ENCODE data around the gene MDGA2. TPM values are rescaled to one million over a fixed set of nuclear protein-coding genes. Genes with fewer than 3 reads are reported as not detected.

MDGA2 gene
- total and polyA plus RNA-seq, 9 of the 15 experiments (the other 6 are each of a cell fraction or from before 2014, with no cell fraction given) = 0.01 to 0.18 (median 0.03) TPM; not detected in 5

- no peak for TF ChIP-seq E4F1 (CRISPR knock-in tag; IDR thresholded peaks at IDR 0.05; ENCODE audit: borderline replicate concordance)
- TF ChIP-seq, protein P1, sequence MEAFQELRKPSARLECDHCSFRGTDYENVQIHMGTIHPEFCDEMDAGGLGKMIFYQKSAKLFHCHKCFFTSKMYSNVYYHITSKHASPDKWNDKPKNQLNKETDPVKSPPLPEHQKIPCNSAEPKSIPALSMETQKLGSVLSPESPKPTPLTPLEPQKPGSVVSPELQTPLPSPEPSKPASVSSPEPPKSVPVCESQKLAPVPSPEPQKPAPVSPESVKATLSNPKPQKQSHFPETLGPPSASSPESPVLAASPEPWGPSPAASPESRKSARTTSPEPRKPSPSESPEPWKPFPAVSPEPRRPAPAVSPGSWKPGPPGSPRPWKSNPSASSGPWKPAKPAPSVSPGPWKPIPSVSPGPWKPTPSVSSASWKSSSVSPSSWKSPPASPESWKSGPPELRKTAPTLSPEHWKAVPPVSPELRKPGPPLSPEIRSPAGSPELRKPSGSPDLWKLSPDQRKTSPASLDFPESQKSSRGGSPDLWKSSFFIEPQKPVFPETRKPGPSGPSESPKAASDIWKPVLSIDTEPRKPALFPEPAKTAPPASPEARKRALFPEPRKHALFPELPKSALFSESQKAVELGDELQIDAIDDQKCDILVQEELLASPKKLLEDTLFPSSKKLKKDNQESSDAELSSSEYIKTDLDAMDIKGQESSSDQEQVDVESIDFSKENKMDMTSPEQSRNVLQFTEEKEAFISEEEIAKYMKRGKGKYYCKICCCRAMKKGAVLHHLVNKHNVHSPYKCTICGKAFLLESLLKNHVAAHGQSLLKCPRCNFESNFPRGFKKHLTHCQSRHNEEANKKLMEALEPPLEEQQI (IDR thresholded peaks at IDR 0.05) = no peak
- TF ChIP-seq RFX5 (IDR thresholded peaks at IDR 0.05; ENCODE audit: low read depth, low read length) = no peak
- TF ChIP-seq NCOA6 (IDR thresholded peaks at IDR 0.05) = no peak
- no peak for TF ChIP-seq DMBX1 (CRISPR knock-in tag; IDR thresholded peaks at IDR 0.05; ENCODE audit: borderline replicate concordance)
These were observed 47.7 kb upstream of the MDGA2 start (continued) for GRCh38 chr14:47722929-47723693.

All from K562 (cell line).